DND-41 (cell line): ENCODE measurements around the gene SLC2A14.

Experiments used
- EZH2 ChIP-seq: IDR thresholded peaks from 3 replicates; pipeline ENCODE4 v1.6.1; 2012; ENCODE audit warnings: borderline replicate concordance, low read depth, mild to moderate bottlenecking, moderate library complexity, low read length, inconsistent platforms; ENCODE audit not compliant: severe bottlenecking
- TF ChIP-seq, protein P1 (sequence below): IDR thresholded peaks from 2 replicates; pipeline ENCODE4 v1.5.1; 2012; ENCODE audit warnings: borderline replicate concordance, low read length, moderate library complexity, mild to moderate bottlenecking; ENCODE audit not compliant: poor library complexity, severe bottlenecking; ENCODE audit errors: extremely low read depth

DNA sequence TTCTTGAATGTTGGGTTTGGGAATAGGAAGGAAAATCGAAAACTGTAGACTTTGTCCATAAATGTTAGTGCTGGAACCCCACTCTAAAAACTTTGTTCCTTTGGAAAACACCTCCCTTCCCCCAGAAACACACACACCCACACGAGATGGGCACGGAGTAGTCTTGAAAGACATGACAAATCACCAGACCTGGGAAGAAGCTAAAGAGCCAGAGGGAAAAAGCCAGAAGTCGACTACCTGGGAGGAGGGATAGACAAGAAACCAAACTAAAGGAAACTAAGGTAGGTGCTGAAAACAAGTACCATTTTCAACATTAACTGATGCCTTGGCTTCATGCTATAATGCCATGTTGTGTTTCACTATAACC, 84.4 kb downstream of the SLC2A14 start:
- no peak for TF ChIP-seq EZH2
- TF ChIP-seq, protein P1, sequence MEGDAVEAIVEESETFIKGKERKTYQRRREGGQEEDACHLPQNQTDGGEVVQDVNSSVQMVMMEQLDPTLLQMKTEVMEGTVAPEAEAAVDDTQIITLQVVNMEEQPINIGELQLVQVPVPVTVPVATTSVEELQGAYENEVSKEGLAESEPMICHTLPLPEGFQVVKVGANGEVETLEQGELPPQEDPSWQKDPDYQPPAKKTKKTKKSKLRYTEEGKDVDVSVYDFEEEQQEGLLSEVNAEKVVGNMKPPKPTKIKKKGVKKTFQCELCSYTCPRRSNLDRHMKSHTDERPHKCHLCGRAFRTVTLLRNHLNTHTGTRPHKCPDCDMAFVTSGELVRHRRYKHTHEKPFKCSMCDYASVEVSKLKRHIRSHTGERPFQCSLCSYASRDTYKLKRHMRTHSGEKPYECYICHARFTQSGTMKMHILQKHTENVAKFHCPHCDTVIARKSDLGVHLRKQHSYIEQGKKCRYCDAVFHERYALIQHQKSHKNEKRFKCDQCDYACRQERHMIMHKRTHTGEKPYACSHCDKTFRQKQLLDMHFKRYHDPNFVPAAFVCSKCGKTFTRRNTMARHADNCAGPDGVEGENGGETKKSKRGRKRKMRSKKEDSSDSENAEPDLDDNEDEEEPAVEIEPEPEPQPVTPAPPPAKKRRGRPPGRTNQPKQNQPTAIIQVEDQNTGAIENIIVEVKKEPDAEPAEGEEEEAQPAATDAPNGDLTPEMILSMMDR = no peak
